H9 (cell line): ENCODE results near the gene FOXL1. TPM values are rescaled to one million over a fixed set of nuclear protein-coding genes. Genes with fewer than 3 reads are reported as not detected.

Experiments used
- DNase-seq: peaks from one replicate; pipeline ENCODE4 v3.0.0-alpha.2; 2017
- H2AFZ ChIP-seq: one replicate; pipeline ENCODE4 v1.6.1; 2013; ENCODE audit warnings: mild to moderate bottlenecking, low read length, control low read depth, moderate library complexity
- H2AK5ac ChIP-seq: 2 replicates; pipeline ENCODE4 v1.6.1; 2013; ENCODE audit warnings: low read length, control low read depth, mixed read lengths; ENCODE audit not compliant: insufficient read length
- H2BK120ac ChIP-seq: one replicate; pipeline ENCODE4 v1.6.1; 2013; ENCODE audit warnings: low read depth, mild to moderate bottlenecking, low read length, control low read depth, inconsistent platforms; ENCODE audit not compliant: poor library complexity, severe bottlenecking
- H2BK12ac ChIP-seq: 2 replicates; pipeline ENCODE4 v1.6.1; 2013; ENCODE audit warnings: low read length, control low read depth, mixed read lengths, low read depth; ENCODE audit not compliant: insufficient read length
- H2BK15ac ChIP-seq: 2 replicates; pipeline ENCODE4 v1.6.1; 2013; ENCODE audit warnings: low read depth, low read length, control low read depth
- H2BK20ac ChIP-seq: one replicate; pipeline ENCODE4 v1.6.1; 2013; ENCODE audit warnings: low read depth, mild to moderate bottlenecking, low read length, control low read depth, inconsistent platforms; ENCODE audit not compliant: poor library complexity, severe bottlenecking
- H2BK5ac ChIP-seq: 2 replicates; pipeline ENCODE4 v1.6.1; 2013; ENCODE audit warnings: low read length, control low read depth, mixed read lengths; ENCODE audit not compliant: insufficient read length
- H3K14ac ChIP-seq: 2 replicates; pipeline ENCODE4 v1.6.1; 2013; ENCODE audit warnings: low read length, control low read depth; ENCODE audit not compliant: insufficient read depth
- H3K18ac ChIP-seq: 2 replicates; pipeline ENCODE4 v1.6.1; 2013; ENCODE audit warnings: low read depth, mild to moderate bottlenecking, mixed read lengths, low read length, control low read depth; ENCODE audit not compliant: insufficient read length
- H3K23ac ChIP-seq: 2 replicates; pipeline ENCODE4 v1.6.1; 2013; ENCODE audit warnings: low read length, control low read depth, mixed read lengths, low read depth; ENCODE audit not compliant: insufficient read length
- H3K23me2 ChIP-seq: 2 replicates; pipeline ENCODE4 v1.6.1; 2013; ENCODE audit warnings: low read depth, mild to moderate bottlenecking, mixed read lengths, low read length, control low read depth; ENCODE audit not compliant: insufficient read length, poor library complexity, severe bottlenecking
- H3K27ac ChIP-seq: 2 replicates; pipeline ENCODE4 v1.5.1; 2013; ENCODE audit warnings: low read length, control low read depth, mixed read lengths, low read depth; ENCODE audit not compliant: insufficient read length
- H3K27me3 ChIP-seq: 2 replicates; pipeline ENCODE4 v1.6.1; 2013; ENCODE audit warnings: low read length, control low read depth, inconsistent platforms; ENCODE audit not compliant: insufficient read depth
- H3K4ac ChIP-seq: 2 replicates; pipeline ENCODE4 v1.6.1; 2013; ENCODE audit warnings: low read depth, mild to moderate bottlenecking, control low read depth, inconsistent platforms, low read length, moderate library complexity
- H3K4me1 ChIP-seq: 2 replicates; pipeline ENCODE4 v1.6.1; 2013; ENCODE audit warnings: low read length, control low read depth, inconsistent platforms; ENCODE audit not compliant: insufficient read depth
- H3K4me2 ChIP-seq: 2 replicates; pipeline ENCODE4 v1.6.1; 2013; ENCODE audit warnings: low read length, control low read depth, mixed read lengths; ENCODE audit not compliant: insufficient read length, insufficient read depth
- H3K56ac ChIP-seq: 2 replicates; pipeline ENCODE4 v1.6.1; 2013; ENCODE audit warnings: low read depth, mild to moderate bottlenecking, mixed read lengths, low read length, control low read depth; ENCODE audit not compliant: insufficient read length
- H3K79me1 ChIP-seq: 2 replicates; pipeline ENCODE4 v1.6.1; 2013; ENCODE audit warnings: low read depth, mild to moderate bottlenecking, moderate library complexity, low read length, control low read depth, inconsistent platforms; ENCODE audit not compliant: insufficient read depth, poor library complexity, severe bottlenecking
- H3K79me2 ChIP-seq: 2 replicates; pipeline ENCODE4 v1.6.1; 2013; ENCODE audit warnings: low read length, control low read depth, inconsistent platforms; ENCODE audit not compliant: insufficient read depth
- H3K9ac ChIP-seq: 2 replicates; pipeline ENCODE4 v1.6.1; 2013; ENCODE audit warnings: low read length, control low read depth, mixed read lengths; ENCODE audit not compliant: insufficient read length; ENCODE audit errors: extremely low read depth
- H3K9me3 ChIP-seq: one replicate; pipeline ENCODE4 v1.6.1; 2013; ENCODE audit warnings: low read depth, low read length, inconsistent platforms; ENCODE audit not compliant: control insufficient read depth
- H3T11ph ChIP-seq: one replicate; pipeline ENCODE4 v1.6.1; 2013; ENCODE audit warnings: mild to moderate bottlenecking, low read length, control low read depth, inconsistent platforms
- H4K20me1 ChIP-seq: one replicate; pipeline ENCODE4 v1.6.1; 2013; ENCODE audit not compliant: control insufficient read depth, insufficient read length, insufficient read depth
- H4K5ac ChIP-seq: 2 replicates; pipeline ENCODE4 v1.6.1; 2013; ENCODE audit warnings: low read depth, mild to moderate bottlenecking, mixed read lengths, low read length, control low read depth; ENCODE audit not compliant: insufficient read length
- H4K8ac ChIP-seq: replicated peaks from 2 replicates; pipeline ENCODE4 v1.6.1; 2013; ENCODE audit warnings: low read length, control low read depth, mixed read lengths, low read depth; ENCODE audit not compliant: insufficient read length
- H4K91ac ChIP-seq: 2 replicates; pipeline ENCODE4 v1.6.1; 2013; ENCODE audit warnings: low read depth, mild to moderate bottlenecking, moderate library complexity, mixed read lengths, low read length, control low read depth; ENCODE audit not compliant: insufficient read length
- H3K27ac Mint-ChIP-seq, 3 experiments: 2 replicates in 2 of 3; 3 replicates in 1 of 3; pipeline ENCODE4 v1.8.0; 2020 to 2021; ENCODE audit warnings: mixed read lengths in 3 of 3, mild to moderate bottlenecking in 1 of 3, moderate library complexity in 1 of 3
- H3K27me3 Mint-ChIP-seq: 2 replicates; pipeline ENCODE4 v1.8.0; 2021; ENCODE audit warnings: low read depth, mild to moderate bottlenecking, moderate library complexity, mixed read lengths
- H3K36me3 Mint-ChIP-seq, 3 experiments: 2 replicates in 2 of 3; 3 replicates in 1 of 3; pipeline ENCODE4 v1.8.0; 2020 to 2021; ENCODE audit warnings: low read depth in 3 of 3, mixed read lengths in 3 of 3; ENCODE audit not compliant: insufficient read depth in 1 of 3
- H3K4me1 Mint-ChIP-seq, 2 experiments: 2 replicates each; pipeline ENCODE4 v1.8.0; 2020; ENCODE audit warnings: mixed read lengths in 2 of 2
- H3K4me3 Mint-ChIP-seq, 2 experiments: 2 replicates in 1 of 2; 3 replicates in 1 of 2; pipeline ENCODE4 v1.8.0; 2020 to 2021; ENCODE audit warnings: mild to moderate bottlenecking in 2 of 2, mixed read lengths in 2 of 2, moderate library complexity in 1 of 2
- H3K9me3 Mint-ChIP-seq, 2 experiments: 2 replicates in 1 of 2; 3 replicates in 1 of 2; pipeline ENCODE4 v1.8.0; 2020; ENCODE audit warnings: mild to moderate bottlenecking in 2 of 2, mixed read lengths in 2 of 2, moderate library complexity in 1 of 2
- WGBS: extraction: QIAGEN DNeasy Blood & Tissue Kit; methylation state at CpG from one replicate; pipeline ENCODE4 v1.1.7; 2013; ENCODE audit warnings: missing lambda C conversion rate, low lambda C conversion rate, mixed read lengths; ENCODE audit not compliant: insufficient read length; ENCODE audit errors: extremely low coverage; 5-methylcytosine and 5-hydroxymethylcytosine counted together
- total RNA-seq: library from RNA; stranded (reverse); gene quantifications from 2 replicates; pipeline ENCODE4 v1.2.1, GENCODE V29; 2021
- TF ChIP-seq, protein P1 (sequence below): fragments of 200-600 bp; sonication (generic); conservative IDR thresholded peaks from 3 replicates; pipeline ENCODE4 v1.8.0; 2021; ENCODE audit warnings: antibody characterized with exemption, mild to moderate bottlenecking

The FOXL1 gene
- total RNA-seq, 1 experiment from 2014 or later = 0.09 TPM

DNA sequence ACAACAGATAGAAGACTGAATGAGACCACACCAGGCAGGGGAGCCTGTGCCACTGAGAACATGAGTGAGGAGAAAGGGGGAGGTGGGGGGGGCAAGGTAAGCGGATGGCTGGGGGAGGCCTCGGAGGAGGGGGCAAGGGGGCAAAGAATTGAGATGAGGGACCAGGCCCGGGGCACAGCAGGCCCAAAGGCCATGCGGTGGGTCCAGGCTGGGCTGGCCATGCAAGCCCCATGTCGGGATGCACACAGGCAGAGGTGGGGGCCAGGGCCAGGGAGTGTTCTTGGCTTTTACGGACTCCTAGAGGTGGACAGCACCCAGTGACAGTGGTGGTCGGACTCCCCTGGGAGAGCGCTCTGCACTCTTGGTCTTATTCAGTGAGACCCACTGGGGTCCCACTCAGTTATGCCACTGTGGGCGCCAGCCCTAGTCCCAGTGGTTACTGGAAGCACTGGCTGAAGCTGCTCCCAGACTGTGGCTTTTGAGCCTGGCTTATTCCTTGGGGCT is 18.5 kb upstream of the FOXL1 start:
- Histone ChIP-seq H2BK5ac (no peak overlapping the region), H2BK120ac (no peak overlapping the region), H3K56ac (no peak overlapping the region), H4K20me1 (no peaks in the 10 kb centered on the region), H3K79me2 (no peaks in the 10 kb centered on the region), H4K91ac (no peak overlapping the region), H2BK15ac (no peak overlapping the region), H2AFZ (no peak overlapping the region), H3K27ac (no peak overlapping the region), H4K5ac (no peak overlapping the region), H2AK5ac (no peak overlapping the region), H3K4me1 (no peaks in the 10 kb centered on the region), H3K9me3 (no peaks in the 10 kb centered on the region), H3K18ac (no peak overlapping the region), H3K23ac (no peak overlapping the region), H3T11ph (no peak overlapping the region), H2BK12ac (no peak overlapping the region), H3K27me3 (peaks cover 7% of the 10 kb centered on the region), H3K4me2 (no peak overlapping the region), H3K79me1 (no peaks in the 10 kb centered on the region), H2BK20ac (no peak overlapping the region), H3K14ac (no peak overlapping the region), H3K23me2 (peaks cover 12% of the 10 kb centered on the region), H4K8ac (no peak overlapping the region), H3K9ac (no peak overlapping the region), H3K4ac (no peak overlapping the region)
- DNase-seq = no peak
- Mint-ChIP-seq H3K27ac (no peak overlapping the region), H3K4me1 (peaks cover 12 to 25% of the 10 kb centered on the region in 2 experiments), H3K36me3 (no peaks in the 10 kb centered on the region), H3K9me3 (peaks cover 0 to 3% of the 10 kb centered on the region in 2 experiments; a peak in 1 of 5 replicates), H3K27me3 (peaks cover 29% of the 10 kb centered on the region), H3K4me3 (no peak overlapping the region)
- WGBS = no CpG with 5 or more reads among the region's 9 CpGs
- TF ChIP-seq, protein P1, sequence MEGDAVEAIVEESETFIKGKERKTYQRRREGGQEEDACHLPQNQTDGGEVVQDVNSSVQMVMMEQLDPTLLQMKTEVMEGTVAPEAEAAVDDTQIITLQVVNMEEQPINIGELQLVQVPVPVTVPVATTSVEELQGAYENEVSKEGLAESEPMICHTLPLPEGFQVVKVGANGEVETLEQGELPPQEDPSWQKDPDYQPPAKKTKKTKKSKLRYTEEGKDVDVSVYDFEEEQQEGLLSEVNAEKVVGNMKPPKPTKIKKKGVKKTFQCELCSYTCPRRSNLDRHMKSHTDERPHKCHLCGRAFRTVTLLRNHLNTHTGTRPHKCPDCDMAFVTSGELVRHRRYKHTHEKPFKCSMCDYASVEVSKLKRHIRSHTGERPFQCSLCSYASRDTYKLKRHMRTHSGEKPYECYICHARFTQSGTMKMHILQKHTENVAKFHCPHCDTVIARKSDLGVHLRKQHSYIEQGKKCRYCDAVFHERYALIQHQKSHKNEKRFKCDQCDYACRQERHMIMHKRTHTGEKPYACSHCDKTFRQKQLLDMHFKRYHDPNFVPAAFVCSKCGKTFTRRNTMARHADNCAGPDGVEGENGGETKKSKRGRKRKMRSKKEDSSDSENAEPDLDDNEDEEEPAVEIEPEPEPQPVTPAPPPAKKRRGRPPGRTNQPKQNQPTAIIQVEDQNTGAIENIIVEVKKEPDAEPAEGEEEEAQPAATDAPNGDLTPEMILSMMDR = no peak
